Astrocyte (in vitro differentiated cells and primary cell): ENCODE measurements around the gene PADI4. TPM values are rescaled to one million over a fixed set of nuclear protein-coding genes. Genes with fewer than 3 reads are reported as not detected.

Source experiments
- DNase-seq: peaks from one replicate; pipeline ENCODE4 v3.0.0-alpha.2; 2010; ENCODE audit warnings: low read depth
- FAIRE-seq: peaks from 2 replicates; lab custom pipeline; 2011; peaks lifted over from hg19 to GRCh38; lab: Jason Lieb, UNC
- H2AFZ ChIP-seq: 2 replicates; pipeline ENCODE4 v1.6.0; 2012; ENCODE audit warnings: low read depth, low read length, inconsistent platforms
- H3K27ac ChIP-seq: 2 replicates; pipeline ENCODE4 v1.5.1; 2011; ENCODE audit warnings: low read depth, low read length, inconsistent platforms
- H3K27me3 ChIP-seq: 2 replicates; pipeline ENCODE4 v1.6.0; 2011; ENCODE audit warnings: low read length, inconsistent platforms; ENCODE audit not compliant: insufficient read depth
- H3K36me3 ChIP-seq: 2 replicates; pipeline ENCODE4 v1.5.1; 2011; ENCODE audit warnings: low read length, inconsistent platforms; ENCODE audit not compliant: insufficient read depth
- H3K4me1 ChIP-seq: 2 replicates; pipeline ENCODE4 v1.5.1; 2011; ENCODE audit warnings: low read length, inconsistent platforms; ENCODE audit not compliant: insufficient read depth
- H3K4me2 ChIP-seq: 2 replicates; pipeline ENCODE4 v1.6.0; 2012; ENCODE audit warnings: low read length, inconsistent platforms
- H3K4me3 ChIP-seq: 2 replicates; pipeline ENCODE4 v1.5.1; 2011; ENCODE audit warnings: low read depth, mild to moderate bottlenecking, low read length, inconsistent platforms; ENCODE audit not compliant: insufficient read depth
- H3K79me2 ChIP-seq: 2 replicates; pipeline ENCODE4 v1.6.0; 2012; ENCODE audit warnings: mild to moderate bottlenecking, low read length, inconsistent platforms; ENCODE audit not compliant: insufficient read depth
- H3K9ac ChIP-seq: 2 replicates; pipeline ENCODE4 v1.6.0; 2012; ENCODE audit warnings: mild to moderate bottlenecking, low read length, inconsistent platforms
- H3K9me3 ChIP-seq: 2 replicates; pipeline ENCODE4 v1.5.1; 2012; ENCODE audit warnings: low read depth, mild to moderate bottlenecking, low read length, inconsistent platforms; ENCODE audit not compliant: insufficient read depth
- H4K20me1 ChIP-seq: 2 replicates; pipeline ENCODE4 v1.6.0; 2012; ENCODE audit warnings: low read length, inconsistent platforms; ENCODE audit not compliant: insufficient read depth
- H3K27ac Mint-ChIP-seq: one replicate; pipeline ENCODE4 v1.8.0; 2021; ENCODE audit warnings: mild to moderate bottlenecking, mixed read lengths; ENCODE audit not compliant: unreplicated experiment
- H3K27me3 Mint-ChIP-seq: one replicate; pipeline ENCODE4 v1.8.0; 2021; ENCODE audit warnings: low read depth, mixed read lengths; ENCODE audit not compliant: unreplicated experiment
- H3K36me3 Mint-ChIP-seq: one replicate; pipeline ENCODE4 v1.8.0; 2021; ENCODE audit warnings: low read depth, mixed read lengths; ENCODE audit not compliant: unreplicated experiment
- H3K4me1 Mint-ChIP-seq: one replicate; pipeline ENCODE4 v1.8.0; 2021; ENCODE audit warnings: low read depth, mixed read lengths; ENCODE audit not compliant: unreplicated experiment
- H3K4me3 Mint-ChIP-seq: one replicate; pipeline ENCODE4 v1.8.0; 2021; ENCODE audit warnings: mild to moderate bottlenecking, moderate library complexity, mixed read lengths; ENCODE audit not compliant: unreplicated experiment
- H3K9me3 Mint-ChIP-seq: one replicate; pipeline ENCODE4 v1.8.0; 2021; ENCODE audit warnings: mild to moderate bottlenecking, mixed read lengths; ENCODE audit not compliant: unreplicated experiment
- CTCF ChIP-seq: IDR thresholded peaks from 2 replicates; pipeline ENCODE4 v1.5.1; 2011; ENCODE audit warnings: low read depth, mild to moderate bottlenecking, inconsistent platforms, low read length, moderate library complexity; ENCODE audit not compliant: insufficient read depth
- EZH2 ChIP-seq: IDR thresholded peaks from 2 replicates; pipeline ENCODE4 v1.6.1; 2012; ENCODE audit warnings: mild to moderate bottlenecking, low read length, inconsistent platforms; ENCODE audit not compliant: insufficient read depth
- total RNA-seq: library from RNA; stranded (reverse); gene quantifications from 2 replicates; pipeline ENCODE4 v1.2.1, GENCODE V29; 2021

The PADI4 gene
- total RNA-seq, 1 donor from 2014 or later = not detected

GRCh38 chr1:17397910-17398695 is 90.1 kb downstream of the PADI4 start:
- peaks cover 1% of the 10 kb centered on the region for H3K36me3 Mint-ChIP-seq
- TF ChIP-seq EZH2 (no peak), CTCF (no peak)
- no peaks in the 10 kb centered on the region for H3K79me2 ChIP-seq
- peaks cover 19% of the 10 kb centered on the region for H3K27me3 Mint-ChIP-seq
- H3K9me3 ChIP-seq = no peaks in the 10 kb centered on the region
- H3K4me2 ChIP-seq = no peak overlapping the region
- FAIRE-seq (no peak), DNase-seq (no peak)
- no peaks in the 10 kb centered on the region for H3K9me3 Mint-ChIP-seq
- H3K27me3 ChIP-seq = peaks cover 6% of the 10 kb centered on the region
- H2AFZ ChIP-seq = no peak overlapping the region
- no peak overlapping the region for H3K4me3 Mint-ChIP-seq
- no peak overlapping the region for H3K27ac Mint-ChIP-seq
- no peaks in the 10 kb centered on the region for H3K4me1 Mint-ChIP-seq
- H3K4me3 ChIP-seq = no peak overlapping the region
- H3K27ac ChIP-seq = no peak overlapping the region
- no peaks in the 10 kb centered on the region for H3K4me1 ChIP-seq
- H4K20me1 ChIP-seq = no peaks in the 10 kb centered on the region
- no peaks in the 10 kb centered on the region for H3K36me3 ChIP-seq
- no peak overlapping the region for H3K9ac ChIP-seq

GRCh38 chr1:17400725-17401341 is 92.8 kb downstream of the PADI4 start:
- H3K27ac ChIP-seq = no peak overlapping the region
- no peaks in the 10 kb centered on the region for H3K36me3 ChIP-seq
- no peaks in the 10 kb centered on the region for H3K9me3 ChIP-seq
- FAIRE-seq (no peak), DNase-seq (no peak)
- H2AFZ ChIP-seq = no peak overlapping the region
- TF ChIP-seq CTCF (no peak), EZH2 (no peak)
- H3K4me1 Mint-ChIP-seq = no peaks in the 10 kb centered on the region
- H3K27ac Mint-ChIP-seq = no peak overlapping the region
- no peaks in the 10 kb centered on the region for H3K36me3 Mint-ChIP-seq
- H3K79me2 ChIP-seq = no peaks in the 10 kb centered on the region
- no peaks in the 10 kb centered on the region for H3K9me3 Mint-ChIP-seq
- H3K4me3 Mint-ChIP-seq = no peak overlapping the region
- peaks cover 9% of the 10 kb centered on the region for H3K27me3 Mint-ChIP-seq
- H3K27me3 ChIP-seq = no peaks in the 10 kb centered on the region
- H4K20me1 ChIP-seq = peaks cover 4% of the 10 kb centered on the region
- no peak overlapping the region for H3K4me3 ChIP-seq
- no peak overlapping the region for H3K4me2 ChIP-seq
- no peak overlapping the region for H3K9ac ChIP-seq
- H3K4me1 ChIP-seq = no peaks in the 10 kb centered on the region

- DNase-seq = no peak
- H3K4me1 Mint-ChIP-seq = no peaks in the 10 kb centered on the region
- FAIRE-seq = no peak
- no peaks in the 10 kb centered on the region for H3K36me3 ChIP-seq
- H3K4me2 ChIP-seq = no peak overlapping the region
- no peak for TF ChIP-seq EZH2
- TF ChIP-seq CTCF = no peak
- peaks cover 6% of the 10 kb centered on the region for H3K27me3 Mint-ChIP-seq
- no peaks in the 10 kb centered on the region for H3K9me3 ChIP-seq
- H3K27ac ChIP-seq = no peak overlapping the region
- H3K4me3 ChIP-seq = no peak overlapping the region
- no peaks in the 10 kb centered on the region for H3K79me2 ChIP-seq
- no peak overlapping the region for H3K9ac ChIP-seq
- no peak overlapping the region for H3K4me3 Mint-ChIP-seq
- no peaks in the 10 kb centered on the region for H3K36me3 Mint-ChIP-seq
- H3K27ac Mint-ChIP-seq = no peak overlapping the region
- no peaks in the 10 kb centered on the region for H3K4me1 ChIP-seq
- no peak overlapping the region for H2AFZ ChIP-seq
- H3K9me3 Mint-ChIP-seq = no peaks in the 10 kb centered on the region
- no peaks in the 10 kb centered on the region for H3K27me3 ChIP-seq
- peaks cover 11% of the 10 kb centered on the region for H4K20me1 ChIP-seq
Measured at GRCh38 chr1:17401841-17402240, 93.8 kb downstream of the PADI4 start.
